ENCODE data around the gene AFG1L.

- no peak for TF ChIP-seq CTCF (IDR thresholded peaks at IDR 0.05; ENCODE audit: poor library complexity)
- TF ChIP-seq EZH2phosphoT487 (IDR thresholded peaks at IDR 0.05; ENCODE audit: low read depth, severe bottlenecking, unreplicated experiment), result no peak
Measured at GRCh38 chr6:108353853-108354252, 59.0 kb downstream of the AFG1L start.
